Neuronal stem cell (in vitro differentiated cells): ENCODE measurements around the gene TMEM205.
"Not testable (repeated sequence)": the region's sequence is repeated elsewhere in the genome, so short reads cannot be mapped to it uniquely, and the experiment has no call there.

ENCODE experiments used
- DNase-seq: peaks from one replicate; pipeline ENCODE4 v3.0.0-alpha.2; 2013; ENCODE audit warnings: low spot score
- H2AFZ ChIP-seq: one replicate; pipeline ENCODE4 v1.6.1; 2013; ENCODE audit warnings: mild to moderate bottlenecking, low read length, inconsistent platforms
- H2AK5ac ChIP-seq: 2 replicates; pipeline ENCODE4 v1.6.1; 2013; ENCODE audit warnings: low read depth, mild to moderate bottlenecking, inconsistent platforms, low read length, moderate library complexity, mixed read lengths
- H2BK120ac ChIP-seq: 2 replicates; pipeline ENCODE4 v1.6.1; 2013; ENCODE audit warnings: low read depth, mild to moderate bottlenecking, inconsistent platforms, low read length, moderate library complexity, mixed read lengths
- H2BK12ac ChIP-seq: one replicate; pipeline ENCODE4 v1.6.1; 2013; ENCODE audit warnings: low read length, inconsistent platforms
- H2BK15ac ChIP-seq: 2 replicates; pipeline ENCODE4 v1.6.1; 2013; ENCODE audit warnings: mild to moderate bottlenecking, low read length, inconsistent platforms, mixed read lengths
- H2BK5ac ChIP-seq: one replicate; pipeline ENCODE4 v1.6.1; 2013; ENCODE audit warnings: inconsistent platforms, mild to moderate bottlenecking, low read length, moderate library complexity
- H3K14ac ChIP-seq: one replicate; pipeline ENCODE4 v1.6.1; 2013; ENCODE audit warnings: low read length, inconsistent platforms
- H3K18ac ChIP-seq: 2 replicates; pipeline ENCODE4 v1.6.1; 2013; ENCODE audit warnings: low read length, inconsistent platforms
- H3K23ac ChIP-seq: 2 replicates; pipeline ENCODE4 v1.6.1; 2013; ENCODE audit warnings: low read depth, mild to moderate bottlenecking, mixed read lengths, low read length, inconsistent platforms; ENCODE audit not compliant: poor library complexity
- H3K27ac ChIP-seq: replicated peaks from 3 replicates; pipeline ENCODE4 v1.5.1; 2013; ENCODE audit warnings: low read length, inconsistent platforms
- H3K27me3 ChIP-seq, 3 experiments: 2 replicates each; pipeline ENCODE4 v1.6.1; 2013; ENCODE audit warnings: low read length in 3 of 3, mild to moderate bottlenecking in 2 of 3, inconsistent platforms in 1 of 3, low read depth in 1 of 3, mixed read lengths in 1 of 3, moderate library complexity in 1 of 3; ENCODE audit not compliant: control insufficient read depth in 3 of 3, insufficient read depth in 3 of 3
- H3K36me3 ChIP-seq, 2 donors: replicated peaks in 1 of 2; 2 replicates each; pipeline ENCODE4 v1.6.1; 2013; ENCODE audit warnings: low read length in 2 of 2; ENCODE audit not compliant: control insufficient read depth in 2 of 2, insufficient read depth in 2 of 2
- H3K4ac ChIP-seq: 2 replicates; pipeline ENCODE4 v1.6.1; 2013; ENCODE audit warnings: inconsistent platforms, mild to moderate bottlenecking, low read length, moderate library complexity
- H3K4me1 ChIP-seq, 2 donors: 1 replicate in 1 of 2; 2 replicates in 1 of 2; pipeline ENCODE4 v1.6.1; 2013; ENCODE audit warnings: low read length in 2 of 2, low read depth in 1 of 2; ENCODE audit not compliant: control insufficient read depth in 2 of 2, insufficient read depth in 1 of 2
- H3K4me2 ChIP-seq: one replicate; pipeline ENCODE4 v1.6.1; 2013; ENCODE audit warnings: mild to moderate bottlenecking, low read length, inconsistent platforms; ENCODE audit not compliant: insufficient read depth, poor library complexity, severe bottlenecking
- H3K4me3 ChIP-seq, 2 donors: 2 replicates each; pipeline ENCODE4 v1.5.1; 2013; ENCODE audit warnings: low read length in 2 of 2, mild to moderate bottlenecking in 2 of 2, inconsistent platforms in 1 of 2, moderate library complexity in 1 of 2
- H3K79me1 ChIP-seq: one replicate; pipeline ENCODE4 v1.6.1; 2013; ENCODE audit warnings: low read depth, mild to moderate bottlenecking, inconsistent platforms, low read length, moderate library complexity
- H3K9ac ChIP-seq: one replicate; pipeline ENCODE4 v1.6.1; 2013; ENCODE audit warnings: mild to moderate bottlenecking, low read depth, low read length, inconsistent platforms; ENCODE audit not compliant: poor library complexity
- H3K9me3 ChIP-seq, 2 donors: replicated peaks in 1 of 2; 2 replicates each; pipeline versions ENCODE3 to v1.6.1; 2013; ENCODE audit warnings: low read length in 2 of 2, mild to moderate bottlenecking in 2 of 2, inconsistent platforms in 1 of 2, low read depth in 1 of 2, mixed read lengths in 1 of 2, moderate library complexity in 1 of 2; ENCODE audit not compliant: control insufficient read depth in 2 of 2, insufficient read depth in 1 of 2
- H4K8ac ChIP-seq: one replicate; pipeline ENCODE4 v1.6.1; 2013; ENCODE audit warnings: low read depth, mild to moderate bottlenecking, inconsistent platforms, low read length, moderate library complexity
- H4K91ac ChIP-seq: one replicate; pipeline ENCODE4 v1.6.1; 2013; ENCODE audit warnings: low read length, low read depth, mild to moderate bottlenecking, inconsistent platforms; ENCODE audit not compliant: poor library complexity
- WGBS, 2 donors: extraction: QIAGEN DNeasy Blood & Tissue Kit; methylation state at CpG; one replicate each; pipeline ENCODE4 v1.1.7; 2013; ENCODE audit warnings: missing lambda C conversion rate in 2 of 2, mixed read lengths in 1 of 2; ENCODE audit not compliant: insufficient read length in 2 of 2, insufficient replicate concordance in 1 of 2; ENCODE audit errors: extremely low coverage in 2 of 2; 5-methylcytosine and 5-hydroxymethylcytosine counted together

Gene TMEM205

GRCh38 chr19:11380653-11381537 is 34.8 kb upstream of the TMEM205 start:
- Histone ChIP-seq H3K18ac (peak overlapping the region; percentile 98), H3K27ac (peak overlapping the region; percentile 89)
- no CpG with 5 or more reads among the region's 54 CpGs for WGBS, 2 donors

GRCh38 chr19:11379857-11380350 is 33.8 kb upstream of the TMEM205 start:
- Histone ChIP-seq H2BK15ac (no peak overlapping the region), H3K4ac (no peak overlapping the region), H2BK12ac (no peak overlapping the region), H3K27me3 (peaks cover 8 to 22% (median 8%) of the 10 kb centered on the region in 3 experiments), H2BK120ac (no peak overlapping the region), H3K9me3 (peaks cover 0 to 1% of the 10 kb centered on the region in 2 donors), H4K91ac (no peak overlapping the region), H3K18ac (no peak overlapping the region), H3K4me2 (peak overlapping the region; percentile 89), H3K4me1 (peaks cover 14 to 20% of the 10 kb centered on the region in 2 donors), H3K9ac (no peak overlapping the region), H3K14ac (no peak overlapping the region), H3K27ac (no peak overlapping the region), H4K8ac (no peak overlapping the region), H3K36me3 (peaks cover 0 to 15% of the 10 kb centered on the region in 2 donors), H2BK5ac (no peak overlapping the region), H2AK5ac (no peak overlapping the region), H3K79me1 (peaks cover 3% of the 10 kb centered on the region), H3K4me3 (no peak overlapping the region), H3K23ac (no peak overlapping the region), H2AFZ (no peak overlapping the region)
- no peak for DNase-seq
- no CpG with 5 or more reads among the region's 7 CpGs for WGBS, 2 donors

More at GRCh38 chr19:11380653-11381537, 34.8 kb upstream of the TMEM205 start:
- H3K9ac ChIP-seq: peak overlapping the region; percentile 92
- peak overlapping the region; percentile 90 for H3K14ac ChIP-seq
- peak overlapping the region; percentile 65 to 82 for H3K4me3 ChIP-seq
- H2AK5ac ChIP-seq: peak overlapping the region; percentile 19
- peaks cover 0 to 15% of the 10 kb centered on the region in 2 donors for H3K36me3 ChIP-seq
- H2BK12ac ChIP-seq: no peak overlapping the region
- H2AFZ ChIP-seq: peak overlapping the region; percentile 87
- H4K91ac ChIP-seq: no peak overlapping the region
- H3K23ac ChIP-seq: peak overlapping the region; percentile 87
- peak; percentile 97 for DNase-seq
- H3K9me3 ChIP-seq: peaks cover 0 to 1% of the 10 kb centered on the region in 2 donors
- peaks cover 3% of the 10 kb centered on the region for H3K79me1 ChIP-seq
- H2BK120ac ChIP-seq: peak overlapping the region; percentile 94
- peaks cover 8 to 22% (median 8%) of the 10 kb centered on the region in 3 experiments for H3K27me3 ChIP-seq
- peak overlapping the region; percentile 89 for H3K4me2 ChIP-seq
- H4K8ac ChIP-seq: peak overlapping the region; percentile 45
- H3K4ac ChIP-seq: peak overlapping the region; percentile 92
- H2BK15ac ChIP-seq: peak overlapping the region; percentile 77
- H2BK5ac ChIP-seq: peak overlapping the region; percentile 83
- peaks cover 8 to 12% of the 10 kb centered on the region in 2 donors for H3K4me1 ChIP-seq

GRCh38 chr19:11379269-11379845 is 33.3 kb upstream of the TMEM205 start:
- not testable (repeated sequence) for H3K18ac ChIP-seq, H2BK12ac ChIP-seq, H3K23ac ChIP-seq, H2BK15ac ChIP-seq, H4K8ac ChIP-seq, H2BK5ac ChIP-seq, H2AK5ac ChIP-seq, H2AFZ ChIP-seq, H3K9ac ChIP-seq, H2BK120ac ChIP-seq, DNase-seq, H3K14ac ChIP-seq, H4K91ac ChIP-seq, H3K4me3 ChIP-seq, H3K9me3 ChIP-seq, H3K79me1 ChIP-seq, H3K4ac ChIP-seq, H3K4me2 ChIP-seq, H3K27ac ChIP-seq
- WGBS, 2 donors: no CpG with 5 or more reads among the region's 14 CpGs
- Histone ChIP-seq H3K36me3 (peaks cover 0 to 15% of the 10 kb centered on the region in 2 donors), H3K4me1 (peaks cover 14 to 19% of the 10 kb centered on the region in 2 donors), H3K27me3 (peaks cover 8 to 22% (median 8%) of the 10 kb centered on the region in 3 experiments)
